Stimulated activated CD8-positive, alpha-beta memory T cell treated with anti-CD3 and anti-CD28 coated beads, Interleukin-15, amount 100 ng/mL, for 48 hours (primary cell): Measurements from ENCODE around the gene RADIL.

Source experiments
- DNase-seq, 2 donors: peaks; one replicate each; pipeline ENCODE4 v3.0.0-alpha.2; 2020; ENCODE audit warnings: low read depth in 2 of 2

Gene RADIL

GRCh38 chr7:4882169-4883032 is 1.1 kb downstream of the RADIL start:
- DNase-seq, result no peak

- DNase-seq, result no peak
These were observed 3.3 kb downstream of the RADIL start for GRCh38 chr7:4880218-4880617.

GRCh38 chr7:4879396-4880081 is 4.0 kb downstream of the RADIL start:
- DNase-seq, result no peak

- DNase-seq, result no peak
These were observed 4.9 kb downstream of the RADIL start for GRCh38 chr7:4878336-4879335.

- no peak for DNase-seq
These were observed 6.9 kb downstream of the RADIL start for GRCh38 chr7:4876586-4876985.

- no peak for DNase-seq
These were observed 8.1 kb downstream of the RADIL start for GRCh38 chr7:4875391-4875790.

GRCh38 chr7:4873071-4873944 is 10.2 kb downstream of the RADIL start:
- no peak for DNase-seq

- no peak for DNase-seq
These were observed 11.4 kb downstream of the RADIL start for GRCh38 chr7:4871930-4872675.

- DNase-seq, result no peak
These were observed 12.3 kb downstream of the RADIL start for GRCh38 chr7:4871056-4871680.

GRCh38 chr7:4868493-4868892 is 15.0 kb downstream of the RADIL start:
- no peak for DNase-seq

- DNase-seq, result no peak
These were observed 16.7 kb downstream of the RADIL start for GRCh38 chr7:4866528-4867496.

GRCh38 chr7:4862156-4862555 is 21.4 kb downstream of the RADIL start:
- DNase-seq, result no peak

GRCh38 chr7:4861673-4862072 is 21.8 kb downstream of the RADIL start, which contains the start of gene PAPOLB:
Gene PAPOLB, minus strand, starts transcription at chr7:4862030. Its CDS starts 220 bp downstream, at chr7:4861810.
- peak in 1 of 2 donors; percentile 15 for DNase-seq

GRCh38 chr7:4861227-4861626 is 22.3 kb downstream of the RADIL start:
- DNase-seq, result no peak

GRCh38 chr7:4857189-4857588 is 26.3 kb downstream of the RADIL start:
- DNase-seq, result no peak

GRCh38 chr7:4856336-4857057 is 27.0 kb downstream of the RADIL start:
- DNase-seq, result no peak

- no peak for DNase-seq
These were observed 28.6 kb downstream of the RADIL start for GRCh38 chr7:4854916-4855315.
